ENCODE data around the gene RAB40C.

Gene RAB40C

DNA sequence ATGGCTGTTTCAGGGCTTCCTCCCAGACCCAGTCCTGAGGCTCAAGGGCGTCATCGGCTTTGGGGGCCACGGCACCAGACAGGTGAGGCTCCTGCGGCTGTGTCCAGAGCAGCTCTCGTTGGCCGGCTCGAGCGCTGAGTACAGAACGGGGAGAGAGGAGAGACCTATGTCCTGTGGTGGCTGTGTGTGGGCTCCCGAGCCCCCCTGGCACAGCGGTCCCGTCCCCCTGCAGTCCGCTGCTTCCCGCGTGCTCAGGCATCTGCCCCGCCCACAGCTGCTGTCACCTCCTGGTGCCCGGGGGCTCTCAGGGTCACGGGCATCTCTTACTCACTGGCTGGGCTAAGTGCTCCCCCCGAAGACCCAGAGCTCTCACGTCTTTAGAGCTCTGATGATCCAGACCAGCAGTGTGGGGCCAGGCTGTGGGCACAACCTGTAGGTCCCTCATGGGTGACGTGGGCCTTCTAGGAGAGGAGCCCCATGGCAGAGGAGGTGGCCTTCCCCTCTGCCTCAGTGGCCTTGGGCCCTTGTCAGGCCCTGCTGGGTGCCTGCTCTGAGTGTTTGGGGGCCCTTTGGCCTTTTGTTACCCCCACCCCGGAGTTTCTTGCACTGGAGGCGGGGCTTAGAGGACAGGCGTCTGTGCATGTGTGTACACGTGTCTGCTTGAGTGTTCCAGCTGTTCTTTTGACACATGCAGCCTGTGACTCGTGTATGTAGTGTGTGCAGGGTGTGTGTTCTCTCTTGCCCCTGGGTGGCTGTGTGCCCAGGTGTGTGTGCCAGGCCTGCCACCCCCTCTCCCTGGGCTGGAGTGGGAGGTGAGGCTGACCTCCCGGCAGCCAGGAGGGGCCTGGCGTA lies 62.8 kb downstream of the RAB40C start:
- DNase-seq (ENCODE audit: low read depth) = no peak
- in situ Hi-C loops (cut with HindIII; ENCODE audit: low sequenced_read_pairs) = no loop called here
- H3K4me3 ChIP-seq (ENCODE audit: low read depth, low read length) = no peak overlapping the region
- TF ChIP-seq, protein P1, sequence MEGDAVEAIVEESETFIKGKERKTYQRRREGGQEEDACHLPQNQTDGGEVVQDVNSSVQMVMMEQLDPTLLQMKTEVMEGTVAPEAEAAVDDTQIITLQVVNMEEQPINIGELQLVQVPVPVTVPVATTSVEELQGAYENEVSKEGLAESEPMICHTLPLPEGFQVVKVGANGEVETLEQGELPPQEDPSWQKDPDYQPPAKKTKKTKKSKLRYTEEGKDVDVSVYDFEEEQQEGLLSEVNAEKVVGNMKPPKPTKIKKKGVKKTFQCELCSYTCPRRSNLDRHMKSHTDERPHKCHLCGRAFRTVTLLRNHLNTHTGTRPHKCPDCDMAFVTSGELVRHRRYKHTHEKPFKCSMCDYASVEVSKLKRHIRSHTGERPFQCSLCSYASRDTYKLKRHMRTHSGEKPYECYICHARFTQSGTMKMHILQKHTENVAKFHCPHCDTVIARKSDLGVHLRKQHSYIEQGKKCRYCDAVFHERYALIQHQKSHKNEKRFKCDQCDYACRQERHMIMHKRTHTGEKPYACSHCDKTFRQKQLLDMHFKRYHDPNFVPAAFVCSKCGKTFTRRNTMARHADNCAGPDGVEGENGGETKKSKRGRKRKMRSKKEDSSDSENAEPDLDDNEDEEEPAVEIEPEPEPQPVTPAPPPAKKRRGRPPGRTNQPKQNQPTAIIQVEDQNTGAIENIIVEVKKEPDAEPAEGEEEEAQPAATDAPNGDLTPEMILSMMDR (IDR thresholded peaks at IDR 0.05; ENCODE audit: low read depth, low read length, missing control alignments) = no peak

DNA sequence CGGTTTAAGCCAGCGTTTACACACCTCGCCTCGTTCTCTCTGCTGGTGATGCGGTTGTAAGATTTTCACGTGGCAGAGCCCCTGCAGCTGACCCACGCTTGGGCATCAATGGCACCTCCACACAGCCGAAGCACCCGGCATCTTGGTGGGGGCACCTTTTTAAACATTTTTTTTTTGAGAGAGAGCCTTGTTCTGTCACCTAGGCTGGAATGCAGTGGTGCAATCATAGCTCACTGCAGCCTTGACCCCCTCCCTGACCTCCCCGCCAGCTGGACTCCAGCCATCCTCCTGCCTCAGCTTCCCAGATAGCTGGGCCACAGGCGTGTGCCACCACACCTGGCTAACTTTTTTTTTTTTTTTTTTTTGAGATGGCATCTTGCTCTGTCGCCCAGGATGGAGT lies 64.2 kb downstream of the RAB40C start:
- TF ChIP-seq, protein P1 (IDR thresholded peaks at IDR 0.05; ENCODE audit: low read depth, low read length, missing control alignments) = no peak
- no peak for DNase-seq (ENCODE audit: low read depth)
- in situ Hi-C loops (cut with HindIII; ENCODE audit: low sequenced_read_pairs) = no loop called here
- H3K4me3 ChIP-seq (ENCODE audit: low read depth, low read length) = no peak overlapping the region

DNA sequence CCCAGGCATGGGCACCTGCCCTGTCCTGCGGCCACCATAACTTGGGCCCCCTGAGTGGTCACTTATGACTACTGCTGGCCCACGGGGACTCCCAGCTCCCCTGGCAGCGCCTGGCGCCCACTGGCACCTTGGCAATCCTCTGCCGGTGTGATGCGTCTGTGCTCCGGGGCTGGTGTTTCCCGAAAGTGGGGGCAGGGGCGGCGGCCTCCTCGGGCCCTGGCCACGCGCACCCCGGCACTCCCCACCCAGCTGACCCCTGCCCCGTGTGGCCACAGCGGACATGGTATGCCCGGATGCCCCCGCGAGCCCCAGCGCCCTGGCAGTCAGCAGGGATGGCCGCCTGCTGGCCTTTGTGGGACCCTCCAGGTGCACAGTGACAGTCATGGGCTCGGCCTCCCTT lies 67.6 kb downstream of the RAB40C start:
- H3K4me3 ChIP-seq (ENCODE audit: low read depth, low read length) = no peak overlapping the region
- no peak for DNase-seq (ENCODE audit: low read depth)
- TF ChIP-seq, protein P1 (IDR thresholded peaks at IDR 0.05; ENCODE audit: low read depth, low read length, missing control alignments) = no peak

DNA sequence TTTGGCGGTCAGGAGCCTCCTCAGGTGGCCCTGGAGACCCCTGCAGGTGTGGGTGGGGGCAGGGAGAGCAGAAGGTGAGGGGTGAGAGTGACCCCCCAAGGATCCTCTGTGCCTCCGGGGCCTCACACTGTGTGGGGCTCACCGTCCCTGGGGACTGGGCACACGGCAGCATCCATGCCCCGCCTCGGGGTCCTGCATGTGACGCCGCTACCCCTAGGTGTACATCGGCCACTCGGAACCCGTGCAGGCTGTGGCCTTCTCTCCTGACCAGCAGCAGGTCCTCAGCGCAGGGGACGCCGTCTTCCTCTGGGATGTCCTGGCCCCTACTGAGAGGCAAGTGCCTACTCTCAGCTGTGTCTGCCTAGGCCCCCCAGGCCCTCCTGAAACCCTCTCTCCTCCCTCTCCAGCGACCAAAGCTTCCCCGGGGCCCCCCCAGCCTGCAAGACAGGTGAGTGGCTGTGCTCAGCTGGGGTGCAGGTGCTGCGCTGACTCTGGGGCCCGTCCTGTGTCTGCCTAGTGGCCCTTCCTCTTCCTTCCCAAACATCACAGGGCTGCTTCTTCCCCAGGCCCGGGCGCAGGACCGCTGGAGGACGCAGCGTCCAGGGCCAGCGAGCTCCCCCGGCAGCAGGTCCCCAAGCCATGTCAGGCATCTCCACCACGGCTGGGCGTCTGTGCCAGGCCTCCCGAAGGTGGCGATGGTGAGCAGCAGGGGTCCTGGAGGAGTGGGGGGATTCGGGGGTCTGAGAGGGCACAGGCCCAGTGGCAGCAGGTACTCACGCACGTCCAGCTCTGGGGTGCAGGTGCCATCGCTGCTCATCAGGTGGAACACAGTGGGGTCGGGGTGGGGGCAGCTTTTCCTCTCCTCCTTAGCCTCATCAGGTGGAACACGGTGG lies 69.1 kb downstream of the RAB40C start:
- DNase-seq (ENCODE audit: low read depth) = no peak
- TF ChIP-seq, protein P1 (IDR thresholded peaks at IDR 0.05; ENCODE audit: low read depth, low read length, missing control alignments) = no peak
- in situ Hi-C loops (cut with HindIII; ENCODE audit: low sequenced_read_pairs) = no loop called here
- no peak overlapping the region for H3K4me3 ChIP-seq (ENCODE audit: low read depth, low read length)

More for the DNA sequence above, 67.6 kb downstream of the RAB40C start:
- in situ Hi-C loops (cut with HindIII; ENCODE audit: low sequenced_read_pairs) = no loop called here

DNA sequence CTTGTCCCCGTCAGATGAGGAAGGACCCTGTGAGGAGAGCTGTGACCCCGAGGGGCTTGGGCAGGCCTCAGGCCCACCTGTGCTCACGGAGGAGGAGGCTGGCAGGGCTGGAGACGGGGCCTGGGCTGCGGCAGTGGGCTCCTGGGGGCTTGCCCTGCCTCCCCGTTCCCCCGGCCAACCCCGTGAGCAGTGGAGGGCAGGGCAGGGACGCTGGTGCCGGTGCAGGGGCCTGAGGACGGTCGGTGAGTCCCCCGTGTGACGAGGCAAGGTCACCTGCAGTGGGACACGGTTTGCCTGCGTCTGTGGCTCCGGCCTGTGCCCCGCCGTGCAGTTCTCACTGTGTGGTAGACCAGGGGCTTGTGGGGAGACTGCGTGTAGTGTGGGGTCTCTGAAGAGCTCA lies 69.8 kb downstream of the RAB40C start:
- DNase-seq (ENCODE audit: low read depth) = no peak
- TF ChIP-seq, protein P1 (IDR thresholded peaks at IDR 0.05; ENCODE audit: low read depth, low read length, missing control alignments) = no peak
- no peak overlapping the region for H3K4me3 ChIP-seq (ENCODE audit: low read depth, low read length)
- in situ Hi-C loops (cut with HindIII; ENCODE audit: low sequenced_read_pairs) = no loop called here

DNA sequence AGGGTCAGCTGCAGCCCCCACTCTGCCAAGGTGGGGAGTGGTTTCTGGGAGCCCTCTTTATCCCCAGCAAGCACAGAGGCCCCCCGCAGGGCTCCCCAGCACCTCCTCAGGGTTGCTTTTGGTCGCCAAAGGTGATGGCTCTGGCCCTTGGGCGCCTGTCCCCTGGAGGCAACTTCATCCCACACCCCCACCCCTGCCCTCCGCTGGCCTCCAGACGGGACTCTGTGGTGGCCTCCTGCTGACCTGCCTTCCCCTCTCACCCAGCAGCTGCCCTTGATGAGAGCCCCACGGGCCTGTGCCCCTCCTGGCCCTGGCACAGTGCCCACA lies 70.2 kb downstream of the RAB40C start:
- no peak for DNase-seq (ENCODE audit: low read depth)
- no peak overlapping the region for H3K4me3 ChIP-seq (ENCODE audit: low read depth, low read length)
- in situ Hi-C loops (cut with HindIII; ENCODE audit: low sequenced_read_pairs) = no loop called here
- TF ChIP-seq, protein P1 (IDR thresholded peaks at IDR 0.05; ENCODE audit: low read depth, low read length, missing control alignments) = no peak
